Keratinocyte (primary cell): Measurements from ENCODE around the gene SEMA4A.

Source experiments
- EZH2 ChIP-seq: IDR thresholded peaks from one replicate; pipeline ENCODE4 v1.6.1; 2012; ENCODE audit warnings: inconsistent platforms, mild to moderate bottlenecking, low read length, moderate library complexity
- TF ChIP-seq, protein P1 (sequence below), 3 experiments: IDR thresholded peaks in 1 of 3; conservative IDR thresholded peaks in 1 of 3; optimal IDR thresholded peaks in 1 of 3; 2 replicates in 2 of 3; 3 replicates in 1 of 3; pipeline versions ENCODE3 to v1.5.1; 2011; ENCODE audit warnings: low read length in 3 of 3, mild to moderate bottlenecking in 3 of 3, moderate library complexity in 2 of 3, control low read depth in 1 of 3, inconsistent platforms in 1 of 3; ENCODE audit not compliant: insufficient read depth in 2 of 3; ENCODE audit errors: extremely low read depth in 1 of 3

DNA sequence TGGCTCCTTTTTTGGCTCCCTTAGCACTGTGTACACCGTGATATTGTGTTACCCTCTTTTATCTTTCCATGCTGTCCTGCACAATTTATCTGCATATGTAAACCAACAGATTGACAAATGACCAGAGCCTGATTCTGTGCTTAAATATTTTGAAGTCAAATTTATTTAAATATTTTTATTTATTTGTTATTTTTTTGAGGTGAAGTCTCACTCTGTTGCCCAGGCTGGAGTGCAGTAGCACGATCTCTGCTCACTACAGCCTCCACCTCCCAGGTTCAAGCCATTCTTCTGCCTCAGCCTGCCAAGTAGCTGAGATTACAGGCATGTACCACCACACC lies 72.3 kb downstream of the SEMA4A start:
- TF ChIP-seq, protein P1, sequence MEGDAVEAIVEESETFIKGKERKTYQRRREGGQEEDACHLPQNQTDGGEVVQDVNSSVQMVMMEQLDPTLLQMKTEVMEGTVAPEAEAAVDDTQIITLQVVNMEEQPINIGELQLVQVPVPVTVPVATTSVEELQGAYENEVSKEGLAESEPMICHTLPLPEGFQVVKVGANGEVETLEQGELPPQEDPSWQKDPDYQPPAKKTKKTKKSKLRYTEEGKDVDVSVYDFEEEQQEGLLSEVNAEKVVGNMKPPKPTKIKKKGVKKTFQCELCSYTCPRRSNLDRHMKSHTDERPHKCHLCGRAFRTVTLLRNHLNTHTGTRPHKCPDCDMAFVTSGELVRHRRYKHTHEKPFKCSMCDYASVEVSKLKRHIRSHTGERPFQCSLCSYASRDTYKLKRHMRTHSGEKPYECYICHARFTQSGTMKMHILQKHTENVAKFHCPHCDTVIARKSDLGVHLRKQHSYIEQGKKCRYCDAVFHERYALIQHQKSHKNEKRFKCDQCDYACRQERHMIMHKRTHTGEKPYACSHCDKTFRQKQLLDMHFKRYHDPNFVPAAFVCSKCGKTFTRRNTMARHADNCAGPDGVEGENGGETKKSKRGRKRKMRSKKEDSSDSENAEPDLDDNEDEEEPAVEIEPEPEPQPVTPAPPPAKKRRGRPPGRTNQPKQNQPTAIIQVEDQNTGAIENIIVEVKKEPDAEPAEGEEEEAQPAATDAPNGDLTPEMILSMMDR (optimal IDR thresholded peaks at IDR 0.05 in 1 of 3, IDR thresholded peaks at IDR 0.05 in 1 of 3, conservative IDR thresholded peaks at IDR 0.05 in 1 of 3; ENCODE audit: extremely low read depth in 1 of 3, insufficient read depth in 2 of 3, low read length in 3 of 3), result no peak
- no peak for TF ChIP-seq EZH2
